Subcutaneous adipose tissue (tissue), 4 donors: Measurements from ENCODE around the gene AGMAT. TPM values are rescaled to one million over a fixed set of nuclear protein-coding genes. Genes with fewer than 3 reads are reported as not detected.

Experiments used
- CTCF ChIP-seq: fragments of 450-650 bp; IDR thresholded peaks from one replicate; pipeline ENCODE4 v1.5.1; 2016; ENCODE audit warnings: low read depth, mild to moderate bottlenecking, control low read depth, antibody characterized with exemption, moderate library complexity
- total RNA-seq, 4 donors: library from RNA; depleted of rRNA; stranded (reverse); fragments of >200 nt; gene quantifications; one replicate each; pipeline ENCODE4 v1.1.0, GENCODE V29; 2016

AGMAT gene
- total RNA-seq, 4 donors from 2014 or later = 0.49 to 0.68 TPM; not detected in 2

GRCh38 chr1:15570861-15571260 lies 14.0 kb downstream of the AGMAT start:
- TF ChIP-seq CTCF = no peak

- no peak for TF ChIP-seq CTCF
Observed at GRCh38 chr1:15568387-15569073, 16.3 kb downstream of the AGMAT start.

GRCh38 chr1:15559189-15559810 lies 25.6 kb downstream of the AGMAT start:
- TF ChIP-seq CTCF = no peak

- TF ChIP-seq CTCF = no peak
Observed at GRCh38 chr1:15558516-15558915, 26.3 kb downstream of the AGMAT start.

GRCh38 chr1:15557594-15557993 lies 27.3 kb downstream of the AGMAT start:
- no peak for TF ChIP-seq CTCF

- TF ChIP-seq CTCF = no peak
Observed at GRCh38 chr1:15557008-15557407, 27.8 kb downstream of the AGMAT start.

GRCh38 chr1:15550573-15550972 lies 34.3 kb downstream of the AGMAT start:
- no peak for TF ChIP-seq CTCF
